Thymus (tissue), 11 donors: ENCODE results near the gene DHRS7C. TPM values are rescaled to one million over a fixed set of nuclear protein-coding genes. Genes with fewer than 3 reads are reported as not detected.

Experiments
- DNase-seq, 9 donors: peaks; one replicate each; pipeline ENCODE4 v3.0.0-alpha.2; 2013; ENCODE audit warnings: low spot score in 9 of 9, low read depth in 6 of 9, missing footprints in 1 of 9
- H3K27ac ChIP-seq, 2 donors: one replicate each; pipeline ENCODE4 v1.5.1; 2013; ENCODE audit warnings: control low read depth in 1 of 2, low read depth in 1 of 2, low read length in 1 of 2, mild to moderate bottlenecking in 1 of 2, moderate library complexity in 1 of 2
- H3K27me3 ChIP-seq, 2 donors: one replicate each; pipeline ENCODE4 v1.5.1; 2013; ENCODE audit warnings: low read length in 1 of 2; ENCODE audit not compliant: control insufficient read depth in 2 of 2, insufficient read depth in 1 of 2
- H3K36me3 ChIP-seq, 2 donors: one replicate each; pipeline ENCODE4 v1.5.1; 2013; ENCODE audit warnings: low read length in 1 of 2, mild to moderate bottlenecking in 1 of 2, moderate library complexity in 1 of 2; ENCODE audit not compliant: control insufficient read depth in 2 of 2, insufficient read depth in 2 of 2
- H3K4me1 ChIP-seq, 2 donors: one replicate each; pipeline ENCODE4 v1.5.1; 2013; ENCODE audit warnings: low read length in 2 of 2; ENCODE audit not compliant: control insufficient read depth in 2 of 2, insufficient read depth in 2 of 2
- H3K4me3 ChIP-seq, 2 donors: one replicate each; pipeline ENCODE4 v1.5.1; 2013; ENCODE audit warnings: low read length in 2 of 2, control low read depth in 1 of 2, mild to moderate bottlenecking in 1 of 2
- H3K9me3 ChIP-seq, 2 donors: one replicate each; pipeline ENCODE4 v1.5.1; 2013; ENCODE audit warnings: low read length in 1 of 2, mild to moderate bottlenecking in 1 of 2; ENCODE audit not compliant: control insufficient read depth in 2 of 2, insufficient read depth in 1 of 2
- WGBS: extraction: QIAGEN DNeasy Blood & Tissue Kit; methylation state at CpG from one replicate; pipeline ENCODE4 v1.1.7; 2013; 5-methylcytosine and 5-hydroxymethylcytosine counted together
- polyA plus RNA-seq: library from polyadenylated mRNA; stranded (reverse); fragments of 200-250 nt; gene quantifications from one replicate; pipeline ENCODE4 v1.2.3, GENCODE V29; 2013
- total RNA-seq: library from RNA; stranded (reverse); fragments of 120-200 nt; gene quantifications from one replicate; pipeline ENCODE4 v1.2.4, GENCODE V29; 2013
- donor health status: healthy.

DHRS7C gene
- total and polyA plus RNA-seq, 2 donors: 0.07 to 0.24 TPM

- no peak for DNase-seq
- H3K36me3 ChIP-seq: no peaks in the 10 kb centered on the region
- no peaks in the 10 kb centered on the region for H3K9me3 ChIP-seq
- H3K27ac ChIP-seq: no peak overlapping the region
- H3K4me3 ChIP-seq: no peak overlapping the region
- no peaks in the 10 kb centered on the region for H3K4me1 ChIP-seq
- 88% methylated on average over 11 of the region's 11 CpGs for WGBS
- H3K27me3 ChIP-seq: no peaks in the 10 kb centered on the region
These were observed 20.1 kb upstream of the DHRS7C start for GRCh38 chr17:9811537-9811936.

GRCh38 chr17:9811086-9811485, 19.7 kb upstream of the DHRS7C start:
- no peaks in the 10 kb centered on the region for H3K4me1 ChIP-seq
- no peaks in the 10 kb centered on the region for H3K27me3 ChIP-seq
- H3K27ac ChIP-seq: no peak overlapping the region
- WGBS: 94% methylated on average over 5 of the region's 5 CpGs
- H3K4me3 ChIP-seq: no peak overlapping the region
- no peaks in the 10 kb centered on the region for H3K36me3 ChIP-seq
- no peak for DNase-seq
- no peaks in the 10 kb centered on the region for H3K9me3 ChIP-seq

- H3K36me3 ChIP-seq: no peaks in the 10 kb centered on the region
- 85% methylated on average over 4 of the region's 4 CpGs for WGBS
- H3K4me1 ChIP-seq: no peaks in the 10 kb centered on the region
- H3K4me3 ChIP-seq: no peak overlapping the region
- H3K27ac ChIP-seq: no peak overlapping the region
- no peaks in the 10 kb centered on the region for H3K27me3 ChIP-seq
- no peak for DNase-seq
- H3K9me3 ChIP-seq: no peaks in the 10 kb centered on the region
These were observed 18.9 kb upstream of the DHRS7C start for GRCh38 chr17:9810100-9810949.

DNA sequence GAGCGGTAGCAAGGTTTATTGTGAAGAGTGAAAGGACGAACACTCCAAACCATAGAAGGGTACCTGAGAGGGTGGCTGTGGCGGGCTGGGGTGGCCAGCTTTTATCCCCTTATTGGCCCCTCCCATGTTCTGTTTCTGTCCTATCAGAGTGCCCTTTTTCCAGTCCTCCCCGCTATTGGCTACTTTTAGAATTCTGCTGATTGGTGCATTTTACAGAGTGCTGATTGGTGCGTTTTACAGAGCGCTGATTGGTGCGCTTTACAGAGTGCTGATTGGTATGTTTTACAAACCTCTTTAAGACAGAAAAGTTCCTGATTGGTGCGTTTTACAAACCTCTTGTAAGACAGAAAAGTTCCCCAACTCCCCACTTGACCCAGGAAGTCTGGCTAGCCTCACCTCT, 18.0 kb upstream of the DHRS7C start:
- Histone ChIP-seq H3K36me3 (no peaks in the 10 kb centered on the region), H3K4me1 (no peaks in the 10 kb centered on the region), H3K4me3 (no peak overlapping the region), H3K9me3 (no peaks in the 10 kb centered on the region), H3K27me3 (no peaks in the 10 kb centered on the region), H3K27ac (no peak overlapping the region)
- DNase-seq: no peak
- 96% methylated on average over 8 of the region's 8 CpGs for WGBS

- H3K27ac ChIP-seq: no peak overlapping the region
- H3K36me3 ChIP-seq: no peaks in the 10 kb centered on the region
- H3K9me3 ChIP-seq: no peaks in the 10 kb centered on the region
- H3K4me3 ChIP-seq: no peak overlapping the region
- 94% methylated on average over 6 of the region's 6 CpGs for WGBS
- DNase-seq: no peak
- no peaks in the 10 kb centered on the region for H3K4me1 ChIP-seq
- no peaks in the 10 kb centered on the region for H3K27me3 ChIP-seq
These were observed 15.3 kb upstream of the DHRS7C start for GRCh38 chr17:9806699-9807098.

DNA sequence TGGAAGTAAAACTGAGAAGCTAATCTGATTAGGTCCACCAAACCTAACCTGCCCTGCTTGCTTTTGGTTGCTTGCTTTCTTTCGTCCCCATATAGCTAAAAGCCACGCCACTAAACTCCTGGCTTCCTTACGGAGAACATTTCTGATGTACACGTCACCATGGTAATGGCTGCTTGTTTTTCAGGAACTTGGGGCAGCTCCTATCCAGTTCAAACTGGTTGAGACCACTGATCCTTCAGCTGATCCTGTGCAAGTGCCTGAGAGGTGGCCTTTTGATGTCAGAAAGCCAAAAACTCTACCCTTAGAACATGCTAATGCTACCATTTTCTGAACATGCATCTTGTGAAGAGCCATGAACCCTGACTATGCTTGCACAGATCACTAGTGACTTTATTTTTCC, 14.4 kb upstream of the DHRS7C start:
- Histone ChIP-seq H3K4me3 (no peak overlapping the region), H3K27me3 (no peaks in the 10 kb centered on the region), H3K4me1 (no peaks in the 10 kb centered on the region), H3K27ac (no peak overlapping the region), H3K36me3 (no peaks in the 10 kb centered on the region), H3K9me3 (no peaks in the 10 kb centered on the region)
- DNase-seq: no peak
- WGBS: 27% methylated on average over 4 of the region's 4 CpGs

GRCh38 chr17:9802697-9803096, 11.3 kb upstream of the DHRS7C start:
- H3K4me3 ChIP-seq: no peak overlapping the region
- H3K27me3 ChIP-seq: no peaks in the 10 kb centered on the region
- 67% methylated on average over 4 of the region's 4 CpGs for WGBS
- no peak for DNase-seq
- H3K4me1 ChIP-seq: no peaks in the 10 kb centered on the region
- no peaks in the 10 kb centered on the region for H3K36me3 ChIP-seq
- no peaks in the 10 kb centered on the region for H3K9me3 ChIP-seq
- no peak overlapping the region for H3K27ac ChIP-seq

GRCh38 chr17:9802294-9802693, 10.9 kb upstream of the DHRS7C start:
- WGBS: 75% methylated on average over 13 of the region's 13 CpGs
- DNase-seq: no peak
- no peaks in the 10 kb centered on the region for H3K36me3 ChIP-seq
- no peaks in the 10 kb centered on the region for H3K9me3 ChIP-seq
- no peak overlapping the region for H3K27ac ChIP-seq
- no peaks in the 10 kb centered on the region for H3K27me3 ChIP-seq
- no peak overlapping the region for H3K4me3 ChIP-seq
- no peaks in the 10 kb centered on the region for H3K4me1 ChIP-seq

- Histone ChIP-seq H3K27me3 (no peaks in the 10 kb centered on the region), H3K27ac (no peak overlapping the region), H3K36me3 (no peaks in the 10 kb centered on the region), H3K9me3 (no peaks in the 10 kb centered on the region), H3K4me3 (no peak overlapping the region), H3K4me1 (no peaks in the 10 kb centered on the region)
- no peak for DNase-seq
- WGBS: 80% methylated on average over 2 of the region's 2 CpGs
These were observed 10.1 kb upstream of the DHRS7C start for GRCh38 chr17:9801505-9801904.
